Vagina (tissue), 2 donors: ENCODE results near the gene GLE1.
"Not testable (repeated sequence)": the region's sequence is repeated elsewhere in the genome, so short reads cannot be mapped to it uniquely, and the experiment has no call there.

Experiments
- POLR2A ChIP-seq, 2 donors: fragments of 450-650 bp; IDR thresholded peaks; one replicate each; pipeline ENCODE4 v1.6.1; 2017; ENCODE audit warnings: antibody characterized with exemption in 2 of 2, mild to moderate bottlenecking in 2 of 2, moderate library complexity in 2 of 2
- POLR2AphosphoS5 ChIP-seq, 2 donors: sonication (generic); formaldehyde crosslinking; IDR thresholded peaks; one replicate each; pipeline ENCODE4 v1.9.0; 2017; ENCODE audit warnings: antibody characterized with exemption in 2 of 2, mild to moderate bottlenecking in 2 of 2, low read depth in 1 of 2; ENCODE audit not compliant: insufficient read depth in 1 of 2
- TF ChIP-seq, protein P1 (sequence below), 3 experiments: fragments of 450-650 bp in 2 of 3; fragments of 200-600 bp in 1 of 3; sonication (generic) in 1 of 3; IDR thresholded peaks; one replicate each; pipeline ENCODE4 v1.5.1; 2017 to 2019; ENCODE audit warnings: antibody characterized with exemption in 3 of 3, mild to moderate bottlenecking in 2 of 3, moderate library complexity in 2 of 3

DNA sequence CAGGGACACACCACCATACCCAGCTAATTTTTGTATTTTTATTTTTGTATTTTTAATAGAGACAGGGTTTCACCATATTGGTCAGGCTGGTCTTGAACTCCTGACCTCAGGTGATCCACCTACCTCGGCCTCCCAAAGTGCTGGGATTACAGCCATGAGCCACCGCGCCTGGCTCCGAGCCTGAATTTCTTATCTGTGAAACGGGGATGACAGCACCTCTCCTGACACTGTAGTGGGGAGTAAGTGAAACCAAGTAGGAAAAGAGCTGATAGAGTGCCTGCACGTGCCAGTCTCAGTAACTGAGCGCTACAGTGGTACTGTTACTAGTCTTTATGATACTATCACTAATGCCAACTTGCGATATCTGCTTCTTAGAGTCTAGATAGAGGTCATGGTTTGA lies 80.6 kb downstream of the GLE1 start:
- TF ChIP-seq, protein P1, sequence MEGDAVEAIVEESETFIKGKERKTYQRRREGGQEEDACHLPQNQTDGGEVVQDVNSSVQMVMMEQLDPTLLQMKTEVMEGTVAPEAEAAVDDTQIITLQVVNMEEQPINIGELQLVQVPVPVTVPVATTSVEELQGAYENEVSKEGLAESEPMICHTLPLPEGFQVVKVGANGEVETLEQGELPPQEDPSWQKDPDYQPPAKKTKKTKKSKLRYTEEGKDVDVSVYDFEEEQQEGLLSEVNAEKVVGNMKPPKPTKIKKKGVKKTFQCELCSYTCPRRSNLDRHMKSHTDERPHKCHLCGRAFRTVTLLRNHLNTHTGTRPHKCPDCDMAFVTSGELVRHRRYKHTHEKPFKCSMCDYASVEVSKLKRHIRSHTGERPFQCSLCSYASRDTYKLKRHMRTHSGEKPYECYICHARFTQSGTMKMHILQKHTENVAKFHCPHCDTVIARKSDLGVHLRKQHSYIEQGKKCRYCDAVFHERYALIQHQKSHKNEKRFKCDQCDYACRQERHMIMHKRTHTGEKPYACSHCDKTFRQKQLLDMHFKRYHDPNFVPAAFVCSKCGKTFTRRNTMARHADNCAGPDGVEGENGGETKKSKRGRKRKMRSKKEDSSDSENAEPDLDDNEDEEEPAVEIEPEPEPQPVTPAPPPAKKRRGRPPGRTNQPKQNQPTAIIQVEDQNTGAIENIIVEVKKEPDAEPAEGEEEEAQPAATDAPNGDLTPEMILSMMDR (IDR thresholded peaks at IDR 0.05) = not testable (repeated sequence)
- not testable (repeated sequence) for TF ChIP-seq POLR2A (IDR thresholded peaks at IDR 0.05); POLR2AphosphoS5 (IDR thresholded peaks at IDR 0.05; ENCODE audit: insufficient read depth in 1 of 2, low read depth in 1 of 2)
